ENCODE results near the gene MPRIP. TPM values are rescaled to one million over a fixed set of nuclear protein-coding genes. Genes with fewer than 3 reads are reported as not detected.

MPRIP gene
- polyA plus RNA-seq, 1 donor from 2014 or later, result 47.3 TPM

DNA sequence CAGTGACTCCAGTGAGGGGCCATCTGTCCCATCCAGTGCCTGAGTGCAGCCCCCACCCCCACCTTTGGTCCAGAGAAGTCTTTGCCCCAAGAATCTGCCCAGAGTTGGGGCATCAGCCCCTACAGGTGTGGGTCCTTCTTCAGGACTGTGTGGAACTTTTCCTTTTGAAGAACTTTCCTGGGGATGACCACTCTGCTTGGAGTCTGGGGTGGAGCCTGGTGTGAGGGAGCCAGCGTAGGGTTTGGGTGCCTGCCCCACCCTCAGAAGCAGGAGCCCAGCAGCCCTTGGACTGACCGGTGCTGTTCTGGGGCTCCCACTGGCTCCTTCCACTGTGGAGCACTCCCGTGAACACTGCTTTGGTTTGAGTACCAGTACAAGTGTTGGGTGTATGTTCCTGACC lies 19.3 kb downstream of the MPRIP start:
- TF ChIP-seq EP300 (conservative IDR thresholded peaks at IDR 0.05; ENCODE audit: poor library complexity, severe bottlenecking) (no peak), POLR2AphosphoS5 (IDR thresholded peaks at IDR 0.05) (no peak), EZH2 (IDR thresholded peaks at IDR 0.05; ENCODE audit: borderline replicate concordance, insufficient read depth, low read length, poor library complexity, severe bottlenecking) (no peak), RAD21 (conservative IDR thresholded peaks at IDR 0.05) (no peak), SMC3 (conservative IDR thresholded peaks at IDR 0.05; ENCODE audit: poor library complexity) (no peak), TAF1 (IDR thresholded peaks at IDR 0.05; ENCODE audit: low read depth) (no peak)
- TF ChIP-seq, protein P1, sequence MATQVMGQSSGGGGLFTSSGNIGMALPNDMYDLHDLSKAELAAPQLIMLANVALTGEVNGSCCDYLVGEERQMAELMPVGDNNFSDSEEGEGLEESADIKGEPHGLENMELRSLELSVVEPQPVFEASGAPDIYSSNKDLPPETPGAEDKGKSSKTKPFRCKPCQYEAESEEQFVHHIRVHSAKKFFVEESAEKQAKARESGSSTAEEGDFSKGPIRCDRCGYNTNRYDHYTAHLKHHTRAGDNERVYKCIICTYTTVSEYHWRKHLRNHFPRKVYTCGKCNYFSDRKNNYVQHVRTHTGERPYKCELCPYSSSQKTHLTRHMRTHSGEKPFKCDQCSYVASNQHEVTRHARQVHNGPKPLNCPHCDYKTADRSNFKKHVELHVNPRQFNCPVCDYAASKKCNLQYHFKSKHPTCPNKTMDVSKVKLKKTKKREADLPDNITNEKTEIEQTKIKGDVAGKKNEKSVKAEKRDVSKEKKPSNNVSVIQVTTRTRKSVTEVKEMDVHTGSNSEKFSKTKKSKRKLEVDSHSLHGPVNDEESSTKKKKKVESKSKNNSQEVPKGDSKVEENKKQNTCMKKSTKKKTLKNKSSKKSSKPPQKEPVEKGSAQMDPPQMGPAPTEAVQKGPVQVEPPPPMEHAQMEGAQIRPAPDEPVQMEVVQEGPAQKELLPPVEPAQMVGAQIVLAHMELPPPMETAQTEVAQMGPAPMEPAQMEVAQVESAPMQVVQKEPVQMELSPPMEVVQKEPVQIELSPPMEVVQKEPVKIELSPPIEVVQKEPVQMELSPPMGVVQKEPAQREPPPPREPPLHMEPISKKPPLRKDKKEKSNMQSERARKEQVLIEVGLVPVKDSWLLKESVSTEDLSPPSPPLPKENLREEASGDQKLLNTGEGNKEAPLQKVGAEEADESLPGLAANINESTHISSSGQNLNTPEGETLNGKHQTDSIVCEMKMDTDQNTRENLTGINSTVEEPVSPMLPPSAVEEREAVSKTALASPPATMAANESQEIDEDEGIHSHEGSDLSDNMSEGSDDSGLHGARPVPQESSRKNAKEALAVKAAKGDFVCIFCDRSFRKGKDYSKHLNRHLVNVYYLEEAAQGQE (IDR thresholded peaks at IDR 0.05; ENCODE audit: borderline replicate concordance), result no peak
- TF ChIP-seq, protein P2, sequence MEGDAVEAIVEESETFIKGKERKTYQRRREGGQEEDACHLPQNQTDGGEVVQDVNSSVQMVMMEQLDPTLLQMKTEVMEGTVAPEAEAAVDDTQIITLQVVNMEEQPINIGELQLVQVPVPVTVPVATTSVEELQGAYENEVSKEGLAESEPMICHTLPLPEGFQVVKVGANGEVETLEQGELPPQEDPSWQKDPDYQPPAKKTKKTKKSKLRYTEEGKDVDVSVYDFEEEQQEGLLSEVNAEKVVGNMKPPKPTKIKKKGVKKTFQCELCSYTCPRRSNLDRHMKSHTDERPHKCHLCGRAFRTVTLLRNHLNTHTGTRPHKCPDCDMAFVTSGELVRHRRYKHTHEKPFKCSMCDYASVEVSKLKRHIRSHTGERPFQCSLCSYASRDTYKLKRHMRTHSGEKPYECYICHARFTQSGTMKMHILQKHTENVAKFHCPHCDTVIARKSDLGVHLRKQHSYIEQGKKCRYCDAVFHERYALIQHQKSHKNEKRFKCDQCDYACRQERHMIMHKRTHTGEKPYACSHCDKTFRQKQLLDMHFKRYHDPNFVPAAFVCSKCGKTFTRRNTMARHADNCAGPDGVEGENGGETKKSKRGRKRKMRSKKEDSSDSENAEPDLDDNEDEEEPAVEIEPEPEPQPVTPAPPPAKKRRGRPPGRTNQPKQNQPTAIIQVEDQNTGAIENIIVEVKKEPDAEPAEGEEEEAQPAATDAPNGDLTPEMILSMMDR (IDR thresholded peaks at IDR 0.05; ENCODE audit: poor library complexity, severe bottlenecking), result no peak
- no peak overlapping the region for H3K27ac ChIP-seq (ENCODE audit: low read length)
- no peak overlapping the region for H3K9ac ChIP-seq (ENCODE audit: low read length)
- H3K79me2 ChIP-seq (replicated peaks; ENCODE audit: insufficient read depth, low read length), result peaks cover 54% of the 10 kb centered on the region
- H3K27me3 ChIP-seq (ENCODE audit: insufficient read depth, low read depth, low read length), result no peaks in the 10 kb centered on the region
- peaks cover 10% of the 10 kb centered on the region for H4K20me1 ChIP-seq (ENCODE audit: insufficient read depth)
- H3K9me3 ChIP-seq (ENCODE audit: low read length), result no peaks in the 10 kb centered on the region
- H3F3A ChIP-seq (ENCODE audit: insufficient read depth, low read length, poor library complexity, severe bottlenecking), result no peaks in the 10 kb centered on the region
- H3K36me3 ChIP-seq (ENCODE audit: insufficient read depth, low read length), result no peaks in the 10 kb centered on the region
- no peak overlapping the region for H3K4me2 ChIP-seq (ENCODE audit: low read length)
- no peaks in the 10 kb centered on the region for H3K9me2 ChIP-seq (ENCODE audit: insufficient read depth, low read length)
- H2AFZ ChIP-seq (ENCODE audit: low read depth, low read length), result no peak overlapping the region
- H3K4me3 ChIP-seq (ENCODE audit: low read length), result no peak overlapping the region

DNA sequence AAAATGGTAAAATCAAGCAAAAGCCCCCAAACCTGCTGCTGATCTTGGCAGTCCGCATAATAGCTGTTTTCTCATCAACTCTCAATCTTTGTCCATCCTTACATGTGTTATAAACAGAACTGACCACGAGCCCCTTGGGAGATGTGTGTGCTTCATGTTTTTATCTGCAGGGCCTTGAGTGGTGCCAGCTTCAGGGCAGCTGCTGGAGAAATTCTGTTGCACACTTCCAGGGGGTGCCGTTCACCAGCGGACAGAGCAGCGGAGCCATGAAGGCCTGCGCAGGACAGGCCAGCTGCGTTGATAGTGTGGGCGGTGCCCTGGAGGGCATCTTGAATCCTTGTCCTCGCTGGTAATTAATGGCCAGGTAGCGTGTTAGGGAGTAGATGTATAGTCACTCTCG lies 20.1 kb downstream of the MPRIP start:
- H3K9ac ChIP-seq (ENCODE audit: low read length), result no peak overlapping the region
- H3F3A ChIP-seq (ENCODE audit: insufficient read depth, low read length, poor library complexity, severe bottlenecking), result no peaks in the 10 kb centered on the region
- H3K4me2 ChIP-seq (ENCODE audit: low read length), result no peak overlapping the region
- H3K36me3 ChIP-seq (ENCODE audit: insufficient read depth, low read length), result no peaks in the 10 kb centered on the region
- no peak overlapping the region for H3K4me3 ChIP-seq (ENCODE audit: low read length)
- H2AFZ ChIP-seq (ENCODE audit: low read depth, low read length), result no peak overlapping the region
- no peak for TF ChIP-seq EP300 (conservative IDR thresholded peaks at IDR 0.05; ENCODE audit: poor library complexity, severe bottlenecking)
- TF ChIP-seq, protein P1 (IDR thresholded peaks at IDR 0.05; ENCODE audit: borderline replicate concordance), result no peak
- TF ChIP-seq RAD21 (conservative IDR thresholded peaks at IDR 0.05), result no peak
- no peak for TF ChIP-seq SMC3 (conservative IDR thresholded peaks at IDR 0.05; ENCODE audit: poor library complexity)
- no peak for TF ChIP-seq TAF1 (IDR thresholded peaks at IDR 0.05; ENCODE audit: low read depth)
- no peak for TF ChIP-seq MXI1 (conservative IDR thresholded peaks at IDR 0.05; ENCODE audit: poor library complexity, severe bottlenecking)
- TF ChIP-seq EZH2 (IDR thresholded peaks at IDR 0.05; ENCODE audit: borderline replicate concordance, insufficient read depth, low read length, poor library complexity, severe bottlenecking), result no peak
- TF ChIP-seq POLR2AphosphoS5 (IDR thresholded peaks at IDR 0.05), result no peak
- TF ChIP-seq, protein P2 (IDR thresholded peaks at IDR 0.05; ENCODE audit: poor library complexity, severe bottlenecking), result no peak
- H3K9me3 ChIP-seq (ENCODE audit: low read length), result no peaks in the 10 kb centered on the region
- H3K79me2 ChIP-seq (replicated peaks; ENCODE audit: insufficient read depth, low read length), result peaks cover 59% of the 10 kb centered on the region
- H3K9me2 ChIP-seq (ENCODE audit: insufficient read depth, low read length), result no peaks in the 10 kb centered on the region
- H4K20me1 ChIP-seq (ENCODE audit: insufficient read depth), result peaks cover 10% of the 10 kb centered on the region
- H3K27me3 ChIP-seq (ENCODE audit: insufficient read depth, low read depth, low read length), result no peaks in the 10 kb centered on the region
- no peak overlapping the region for H3K27ac ChIP-seq (ENCODE audit: low read length)
